IPS DF 6.9 (cell line): Measurements from ENCODE around the gene GJB2.

Experiments used
- DNase-seq: peaks from one replicate; pipeline ENCODE4 v3.0.0-alpha.2; 2013; ENCODE audit warnings: low read depth, low spot score
- H3K27ac ChIP-seq: one replicate; pipeline ENCODE4 v1.5.1; 2013; ENCODE audit warnings: low read length, control low read depth
- H3K27me3 ChIP-seq: 2 replicates; pipeline ENCODE4 v1.6.1; 2013; ENCODE audit warnings: mild to moderate bottlenecking, low read length; ENCODE audit not compliant: control insufficient read depth, insufficient read depth
- H3K36me3 ChIP-seq: 2 replicates; pipeline ENCODE4 v1.6.1; 2013; ENCODE audit warnings: low read length; ENCODE audit not compliant: control insufficient read depth, insufficient read depth
- H3K4me1 ChIP-seq: 2 replicates; pipeline ENCODE4 v1.6.1; 2013; ENCODE audit warnings: low read length; ENCODE audit not compliant: control insufficient read depth, insufficient read depth
- H3K4me3 ChIP-seq: 2 replicates; pipeline ENCODE4 v1.5.1; 2013; ENCODE audit warnings: mild to moderate bottlenecking, low read length
- H3K9me3 ChIP-seq: 2 replicates; pipeline ENCODE4 v1.6.1; 2013; ENCODE audit warnings: low read length, inconsistent platforms; ENCODE audit not compliant: control insufficient read depth, insufficient read depth
- WGBS: extraction: QIAGEN DNeasy Blood & Tissue Kit; methylation state at CpG from one replicate; pipeline ENCODE4 v1.1.7; 2013; ENCODE audit warnings: mixed read lengths, missing lambda C conversion rate; ENCODE audit not compliant: insufficient read length, insufficient coverage; 5-methylcytosine and 5-hydroxymethylcytosine counted together

GJB2 gene

DNA sequence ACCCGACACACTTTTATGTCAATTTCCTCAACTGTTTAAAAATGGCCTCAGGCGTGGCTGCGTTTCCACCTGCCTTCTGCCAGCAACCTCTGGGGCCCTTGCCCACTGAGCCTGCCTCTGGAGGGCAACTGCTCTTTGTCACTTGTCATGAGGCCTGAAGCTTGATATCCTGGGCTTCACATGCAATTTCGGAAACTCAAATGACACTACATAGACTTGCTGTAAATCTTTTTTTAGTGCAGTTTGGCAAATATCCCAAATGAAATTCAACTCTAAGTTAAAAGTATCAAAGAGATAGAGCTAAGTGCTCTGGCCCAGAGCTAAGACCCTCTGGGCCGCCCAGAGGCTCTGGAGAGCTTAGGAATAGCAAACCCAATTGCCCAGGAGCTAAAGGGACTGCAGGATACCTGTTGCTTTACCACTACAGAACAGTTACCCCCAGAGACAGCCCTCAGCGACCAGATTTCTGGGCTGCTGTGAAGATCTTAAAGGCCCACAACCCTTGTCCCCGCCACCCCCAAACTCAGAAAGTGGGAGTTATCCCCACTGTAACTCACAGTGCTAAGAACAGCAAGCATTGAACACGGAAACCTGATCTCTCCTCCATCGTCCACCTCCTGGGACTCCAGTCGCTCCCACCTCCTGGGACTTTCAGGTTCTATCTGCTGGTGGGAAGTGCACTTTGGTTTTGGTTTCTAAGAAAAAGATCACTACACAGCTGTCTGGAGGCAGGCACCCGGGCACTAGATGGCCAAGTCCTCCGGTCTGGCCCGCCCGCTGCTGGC, 51.3 kb downstream of the GJB2 start:
- DNase-seq = no peak
- H3K9me3 ChIP-seq = no peaks in the 10 kb centered on the region
- H3K27me3 ChIP-seq = no peaks in the 10 kb centered on the region
- H3K4me1 ChIP-seq = no peaks in the 10 kb centered on the region
- no CpG with 5 or more reads among the region's 14 CpGs for WGBS
- H3K4me3 ChIP-seq = no peak overlapping the region
- no peak overlapping the region for H3K27ac ChIP-seq
- no peaks in the 10 kb centered on the region for H3K36me3 ChIP-seq

DNA sequence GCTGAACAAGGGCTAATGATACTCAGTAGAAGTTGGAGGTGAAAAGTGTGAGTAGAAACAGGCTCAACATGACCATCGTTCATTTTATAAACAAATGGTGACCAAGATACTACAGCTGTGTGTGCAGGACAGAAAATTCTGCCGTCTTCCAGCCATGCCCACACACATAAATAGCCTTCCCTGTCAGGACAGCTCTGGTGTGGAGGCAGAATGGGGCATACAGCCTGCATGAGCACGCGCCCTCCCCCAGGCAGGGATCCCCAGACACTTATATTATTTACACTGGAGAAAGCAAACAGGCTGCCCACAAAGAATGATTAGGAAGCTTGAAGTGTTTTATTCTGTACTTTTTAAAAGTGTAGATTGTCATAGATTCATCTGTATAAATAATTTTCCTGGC, 52.3 kb downstream of the GJB2 start:
- Histone ChIP-seq H3K27me3 (no peaks in the 10 kb centered on the region), H3K27ac (no peak overlapping the region), H3K4me1 (no peaks in the 10 kb centered on the region), H3K4me3 (no peak overlapping the region), H3K9me3 (no peaks in the 10 kb centered on the region), H3K36me3 (no peaks in the 10 kb centered on the region)
- WGBS = no CpG with 5 or more reads among the region's 4 CpGs
- DNase-seq = no peak

DNA sequence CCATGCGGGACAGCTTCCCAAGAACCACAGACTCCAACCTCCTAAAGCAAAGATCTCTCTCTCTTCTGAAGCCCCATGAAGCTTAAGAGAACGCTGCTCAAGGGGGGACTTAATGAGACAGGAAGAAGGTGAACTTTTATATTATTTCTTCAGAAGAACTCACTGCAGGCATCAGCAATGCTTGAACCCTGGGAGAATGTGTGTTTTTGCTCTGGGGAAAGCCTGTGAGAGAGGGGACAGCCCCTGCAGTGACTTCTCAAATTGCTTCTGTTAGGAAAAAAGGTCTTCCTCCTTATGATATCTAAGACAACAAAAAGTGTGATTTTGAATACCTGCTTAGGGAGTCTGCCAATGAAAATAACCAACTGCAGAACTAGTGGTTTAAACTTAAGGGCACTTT, 54.9 kb downstream of the GJB2 start:
- no peak for DNase-seq
- H3K36me3 ChIP-seq = no peaks in the 10 kb centered on the region
- H3K27ac ChIP-seq = no peak overlapping the region
- no peaks in the 10 kb centered on the region for H3K27me3 ChIP-seq
- no peak overlapping the region for H3K4me3 ChIP-seq
- H3K4me1 ChIP-seq = no peaks in the 10 kb centered on the region
- no CpG with 5 or more reads among the region's 2 CpGs for WGBS
- no peaks in the 10 kb centered on the region for H3K9me3 ChIP-seq
